ENCODE measurements around the gene DCAF15.
"Not testable (repeated sequence)": the region's sequence is repeated elsewhere in the genome, so short reads cannot be mapped to it uniquely, and the experiment has no call there.

- not testable (repeated sequence) for TF ChIP-seq CTCF (IDR thresholded peaks at IDR 0.05; ENCODE audit: low read depth, low read length); POLR2A (IDR thresholded peaks at IDR 0.05; ENCODE audit: extremely low read depth, insufficient read length); MYC (IDR thresholded peaks at IDR 0.05; ENCODE audit: low read depth, low read length)
- TF ChIP-seq, protein P1, sequence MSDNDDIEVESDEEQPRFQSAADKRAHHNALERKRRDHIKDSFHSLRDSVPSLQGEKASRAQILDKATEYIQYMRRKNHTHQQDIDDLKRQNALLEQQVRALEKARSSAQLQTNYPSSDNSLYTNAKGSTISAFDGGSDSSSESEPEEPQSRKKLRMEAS (IDR thresholded peaks at IDR 0.05; ENCODE audit: low read depth, low read length): not testable (repeated sequence)
Measured at GRCh38 chr19:13922118-13922517, 30.2 kb upstream of the DCAF15 start.

All from NB4 (cell line).